ENCODE measurements around the gene DST. TPM values are rescaled to one million over a fixed set of nuclear protein-coding genes. Genes with fewer than 3 reads are reported as not detected.

DST gene
- total and polyA plus RNA-seq, 2 of the 8 experiments (the other 6 are each of a cell fraction or from before 2014, with no cell fraction given) = 49.4 to 116 TPM

DNA sequence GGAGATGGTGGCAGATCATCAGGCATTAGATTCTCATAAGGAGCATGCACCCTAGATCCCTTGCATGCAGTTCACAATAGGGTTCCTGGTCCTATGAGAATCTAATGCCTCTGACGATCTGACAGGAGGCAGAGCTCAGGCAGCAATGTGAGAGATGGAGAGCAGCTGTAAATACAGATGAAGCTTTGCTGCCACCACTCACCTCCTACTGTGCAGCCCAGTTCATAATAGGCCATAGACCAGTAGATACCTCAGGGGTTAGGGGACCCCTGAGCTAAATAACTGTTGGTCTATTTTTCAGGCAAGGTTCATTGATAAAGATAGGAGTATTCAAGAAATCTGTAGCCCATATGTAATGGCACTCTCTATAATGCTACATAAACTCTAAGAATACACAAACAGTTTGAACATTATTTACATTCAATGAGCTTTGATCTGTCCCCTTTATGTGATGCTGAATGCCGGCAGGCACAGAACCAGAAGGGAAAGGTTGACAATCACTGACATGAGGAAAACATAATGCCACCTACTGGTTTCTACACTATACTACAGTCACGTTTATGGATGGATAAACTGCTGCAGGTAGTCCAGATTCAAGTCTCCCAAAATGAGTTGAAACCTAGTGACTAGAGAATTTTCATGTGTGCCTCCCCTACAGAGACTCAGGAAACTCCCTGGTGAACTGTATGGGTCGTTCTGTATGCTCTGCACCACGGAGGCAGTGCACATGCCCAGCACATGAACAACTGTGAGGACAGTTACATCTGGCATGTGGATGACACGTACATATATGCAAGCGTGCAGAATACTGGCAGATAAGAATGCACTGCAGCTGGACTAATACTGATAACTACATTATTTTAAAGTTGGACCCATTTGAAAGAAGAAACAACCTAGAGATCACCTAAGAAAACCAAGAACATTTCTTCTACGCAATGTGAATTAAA, 72.0 kb downstream of the DST start:
- Histone ChIP-seq H3K4me2 (ENCODE audit: insufficient read depth in 1 of 2, low read depth in 2 of 2, low read length in 2 of 2) (no peak overlapping the region), H3K36me3 (ENCODE audit: control insufficient read depth in 2 of 4, insufficient read depth in 4 of 4, low read length in 3 of 4) (peaks cover 0 to 33% (median 8%) of the 10 kb centered on the region in 4 experiments; a peak in 3 of 8 replicates), H2BK5ac (ENCODE audit: low read depth, low read length) (no peak overlapping the region), H3K4ac (replicated peaks; ENCODE audit: insufficient read length, low read depth, low read length) (no peak overlapping the region), H3K23me2 (ENCODE audit: low read depth, low read length) (no peaks in the 10 kb centered on the region), H2AFZ (ENCODE audit: low read length) (no peak overlapping the region), H2BK12ac (ENCODE audit: low read depth, low read length) (no peak overlapping the region), H3K14ac (ENCODE audit: insufficient read length) (no peak overlapping the region), H3K23ac (ENCODE audit: insufficient read length) (no peak overlapping the region), H2AK5ac (ENCODE audit: low read depth, low read length) (no peak overlapping the region), H3K9ac (replicated peaks in 1 of 4; ENCODE audit: extremely low read depth in 1 of 4, low read depth in 3 of 4, low read length in 3 of 4) (no peak overlapping the region), H3K18ac (ENCODE audit: extremely low read depth, low read length) (no peak overlapping the region), H2BK20ac (ENCODE audit: low read length) (no peak overlapping the region), H3K27me3 (replicated peaks in 1 of 4; ENCODE audit: control insufficient read depth in 3 of 4, extremely low read depth in 1 of 4, insufficient read depth in 3 of 4, low read length in 3 of 4) (no peaks in the 10 kb centered on the region), H3K4me1 (replicated peaks in 1 of 4; ENCODE audit: control insufficient read depth in 3 of 4, insufficient read depth in 4 of 4, low read length in 3 of 4) (no peaks in the 10 kb centered on the region), H3K56ac (replicated peaks; ENCODE audit: insufficient read length, low read depth, low read length) (no peak overlapping the region), H3K27ac (ENCODE audit: low read depth, low read length) (no peak overlapping the region), H2BK15ac (ENCODE audit: low read length) (no peak overlapping the region), H3K79me1 (ENCODE audit: low read depth, low read length) (no peaks in the 10 kb centered on the region), H3K9me3 (ENCODE audit: insufficient read depth in 2 of 2, low read depth in 1 of 2, low read length in 1 of 2) (peaks cover 3 to 6% of the 10 kb centered on the region in 2 experiments; a peak in 1 of 4 replicates), H3K4me3 (ENCODE audit: extremely low read depth in 1 of 4, insufficient read depth in 2 of 4, low read depth in 3 of 4, low read length in 4 of 4) (no peak overlapping the region), H4K5ac (ENCODE audit: insufficient read length, low read depth, low read length) (no peak overlapping the region), H2BK120ac (replicated peaks; ENCODE audit: low read depth, low read length) (no peak overlapping the region), H4K91ac (replicated peaks; ENCODE audit: insufficient read length, low read length) (no peak overlapping the region), H4K20me1 (replicated peaks in 1 of 2; ENCODE audit: control insufficient read depth in 1 of 2, insufficient read depth in 2 of 2, low read length in 2 of 2) (no peaks in the 10 kb centered on the region), H3K79me2 (ENCODE audit: control insufficient read depth in 1 of 2, insufficient read depth in 2 of 2, low read length in 2 of 2) (no peaks in the 10 kb centered on the region), H4K8ac (ENCODE audit: extremely low read depth, insufficient read depth, low read length) (no peak overlapping the region)
- peak; percentile 45 for FAIRE-seq
- WGBS, 2 experiments (ENCODE audit: extremely low coverage in 1 of 2, insufficient coverage in 1 of 2, insufficient read length in 1 of 2, insufficient replicate concordance in 2 of 2, low coverage in 1 of 2, low lambda C conversion rate in 2 of 2, missing lambda C conversion rate in 1 of 2) = 79% methylated on average over 8 of the region's 8 CpGs; no CpG with 5 or more reads in 1 of the 2 experiments
- CTCF ChIA-PET (ENCODE audit: partially characterized antibody) = interaction anchor here (0.7 to 3.1 kb wide), 33 partner anchors 9 to 738 kb away, joined by 3 to 48 read pairs (median 5); no protein-coding TSS in a partner anchor
- POLR2A ChIA-PET (ENCODE audit: partially characterized antibody) = no interaction called here
- DNase-seq (ENCODE audit: low read depth in 1 of 2, low spot score in 2 of 2) = no peak
- TF ChIP-seq, protein P1, sequence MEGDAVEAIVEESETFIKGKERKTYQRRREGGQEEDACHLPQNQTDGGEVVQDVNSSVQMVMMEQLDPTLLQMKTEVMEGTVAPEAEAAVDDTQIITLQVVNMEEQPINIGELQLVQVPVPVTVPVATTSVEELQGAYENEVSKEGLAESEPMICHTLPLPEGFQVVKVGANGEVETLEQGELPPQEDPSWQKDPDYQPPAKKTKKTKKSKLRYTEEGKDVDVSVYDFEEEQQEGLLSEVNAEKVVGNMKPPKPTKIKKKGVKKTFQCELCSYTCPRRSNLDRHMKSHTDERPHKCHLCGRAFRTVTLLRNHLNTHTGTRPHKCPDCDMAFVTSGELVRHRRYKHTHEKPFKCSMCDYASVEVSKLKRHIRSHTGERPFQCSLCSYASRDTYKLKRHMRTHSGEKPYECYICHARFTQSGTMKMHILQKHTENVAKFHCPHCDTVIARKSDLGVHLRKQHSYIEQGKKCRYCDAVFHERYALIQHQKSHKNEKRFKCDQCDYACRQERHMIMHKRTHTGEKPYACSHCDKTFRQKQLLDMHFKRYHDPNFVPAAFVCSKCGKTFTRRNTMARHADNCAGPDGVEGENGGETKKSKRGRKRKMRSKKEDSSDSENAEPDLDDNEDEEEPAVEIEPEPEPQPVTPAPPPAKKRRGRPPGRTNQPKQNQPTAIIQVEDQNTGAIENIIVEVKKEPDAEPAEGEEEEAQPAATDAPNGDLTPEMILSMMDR (IDR thresholded peaks at IDR 0.05; ENCODE audit: control extremely low read depth in 1 of 3, insufficient read depth in 1 of 3, low read depth in 1 of 3, low read length in 3 of 3) = peak in 1 of 3 experiments; percentile 47; a peak in 2 of 4 replicates
- TF ChIP-seq PHF8 (conservative IDR thresholded peaks at IDR 0.05; ENCODE audit: low read depth, low read length) = no peak
- TF ChIP-seq, protein P2, sequence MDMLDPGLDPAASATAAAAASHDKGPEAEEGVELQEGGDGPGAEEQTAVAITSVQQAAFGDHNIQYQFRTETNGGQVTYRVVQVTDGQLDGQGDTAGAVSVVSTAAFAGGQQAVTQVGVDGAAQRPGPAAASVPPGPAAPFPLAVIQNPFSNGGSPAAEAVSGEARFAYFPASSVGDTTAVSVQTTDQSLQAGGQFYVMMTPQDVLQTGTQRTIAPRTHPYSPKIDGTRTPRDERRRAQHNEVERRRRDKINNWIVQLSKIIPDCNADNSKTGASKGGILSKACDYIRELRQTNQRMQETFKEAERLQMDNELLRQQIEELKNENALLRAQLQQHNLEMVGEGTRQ (IDR thresholded peaks at IDR 0.05; ENCODE audit: low read length) = no peak
- no peak for TF ChIP-seq CREB1 (IDR thresholded peaks at IDR 0.05)
- TF ChIP-seq NRF1 (IDR thresholded peaks at IDR 0.05; ENCODE audit: low read depth, low read length) = no peak
- no peak for TF ChIP-seq CBX5 (IDR thresholded peaks at IDR 0.05; ENCODE audit: low read depth, low read length)
